K562 (cell line): ENCODE measurements around the gene TIFAB. TPM values are rescaled to one million over a fixed set of nuclear protein-coding genes. Genes with fewer than 3 reads are reported as not detected.
A peak's percentile ranks its signal among the peaks of the same experiment; 100 is the strongest.

Experiments used
- ARID1B ChIP-seq: fragments of 450-650 bp; IDR thresholded peaks from 2 replicates; pipeline ENCODE4 v1.6.1; 2016; ENCODE audit warnings: antibody characterized with exemption, mild to moderate bottlenecking, inconsistent platforms
- ATF4 ChIP-seq: fragments of 450-650 bp; formaldehyde crosslinking; IDR thresholded peaks from 2 replicates; pipeline ENCODE4 v1.4.0; 2022; ENCODE audit warnings: mild to moderate bottlenecking, moderate library complexity
- BRCA1 ChIP-seq, 2 experiments: fragments of 450-650 bp in 1 of 2; sonication (generic) in 1 of 2; formaldehyde crosslinking in 1 of 2; IDR thresholded peaks; 2 replicates each; pipeline versions ENCODE4 v1.5.0 to v1.6.1; 2017 to 2020; ENCODE audit warnings: mild to moderate bottlenecking in 1 of 2, missing genetic modification reagents in 1 of 2
- DMBX1 ChIP-seq: fragments of 250-450 bp; sonication (Bioruptor Pico); IDR thresholded peaks from 2 replicates; pipeline ENCODE4 v1.8.0; 2022; ENCODE audit warnings: inconsistent platforms, mild to moderate bottlenecking, moderate library complexity, borderline replicate concordance
- EP300 ChIP-seq: IDR thresholded peaks from 2 replicates; pipeline ENCODE4 v1.6.1; 2012; ENCODE audit warnings: low read length, improper control_type of control experiment
- ESRRB ChIP-seq: fragments of 250-450 bp; sonication (Bioruptor Pico); IDR thresholded peaks from 2 replicates; pipeline ENCODE4 v1.5.0; 2020; ENCODE audit warnings: mild to moderate bottlenecking, moderate library complexity, borderline replicate concordance
- HDAC8 ChIP-seq: fragments of 450-650 bp; IDR thresholded peaks from 2 replicates; pipeline ENCODE4 v1.6.1; 2016; ENCODE audit warnings: mild to moderate bottlenecking, missing genetic modification characterization, moderate library complexity, missing compliant biosample characterization
- MAX ChIP-seq: sonication (generic); formaldehyde crosslinking; IDR thresholded peaks from 2 replicates; pipeline ENCODE4 v1.9.0; 2022; ENCODE audit warnings: mild to moderate bottlenecking, missing genetic modification reagents
- NR1H2 ChIP-seq: sonication (generic); formaldehyde crosslinking; IDR thresholded peaks from 2 replicates; pipeline ENCODE4 v1.4.0; 2020; ENCODE audit warnings: mild to moderate bottlenecking, missing genetic modification reagents
- NR2C1 ChIP-seq, 2 experiments: fragments of 450-650 bp; IDR thresholded peaks; 2 replicates each; pipeline ENCODE4 v1.6.1; 2017; ENCODE audit warnings: mild to moderate bottlenecking in 2 of 2, antibody characterized with exemption in 1 of 2, inconsistent platforms in 1 of 2, missing compliant biosample characterization in 1 of 2, missing genetic modification characterization in 1 of 2
- POLR2A ChIP-seq: fragments of 450-650 bp; conservative IDR thresholded peaks from 2 replicates; pipeline ENCODE4 v1.6.1; 2016
- RBFOX2 ChIP-seq: fragments of 200-400 bp; formaldehyde crosslinking; IDR thresholded peaks from 2 replicates; pipeline ENCODE4 v1.6.1; 2017; ENCODE audit warnings: low read depth, mild to moderate bottlenecking, low read length, moderate library complexity
- TAL1 ChIP-seq: fragments of 450-650 bp; IDR thresholded peaks from 2 replicates; pipeline ENCODE4 v1.6.1; 2016; ENCODE audit warnings: mild to moderate bottlenecking
- TOE1 ChIP-seq, 2 experiments: fragments of 450-650 bp in 1 of 2; sonication (generic) in 1 of 2; formaldehyde crosslinking in 1 of 2; IDR thresholded peaks; 2 replicates each; pipeline versions ENCODE4 v1.7.1 to v1.8.0; 2016 to 2022; ENCODE audit warnings: borderline replicate concordance in 2 of 2, mild to moderate bottlenecking in 2 of 2, antibody characterized with exemption in 1 of 2, inconsistent platforms in 1 of 2, low read depth in 1 of 2, missing genetic modification reagents in 1 of 2, moderate library complexity in 1 of 2
- YBX1 ChIP-seq: fragments of 450-650 bp; IDR thresholded peaks from 2 replicates; pipeline ENCODE4 v1.7.1; 2016; ENCODE audit warnings: mild to moderate bottlenecking
- ZNF175 ChIP-seq: fragments of 200-800 bp; sonication (Bioruptor generic); IDR thresholded peaks from 2 replicates; pipeline ENCODE4 v1.6.1; 2016; ENCODE audit warnings: low read depth, mild to moderate bottlenecking, missing genetic modification characterization, missing compliant biosample characterization
- ZNF263 ChIP-seq: sonication (generic); formaldehyde crosslinking; IDR thresholded peaks from 2 replicates; pipeline ENCODE4 v1.8.0; 2022; ENCODE audit warnings: mild to moderate bottlenecking, missing genetic modification reagents, borderline replicate concordance
- polyA plus RNA-seq, 8 experiments: library from polyadenylated mRNA; depleted of rRNA in 4 of 8; stranded (reverse) in 5 of 8; unstranded in 3 of 8; fragments of >200 nt; fragmentation: Nextera tagmentation in 2 of 8; fragmentation: Illumina TruSeq in 1 of 8; extraction: Ambion mirVana in 2 of 8; extraction: Trizol in 1 of 8; gene quantifications; 2 replicates each; pipeline versions ENCODE4 v1.2.1 to v1.2.3, GENCODE V29; 2011 to 2014; ENCODE audit warnings: inconsistent platforms in 1 of 8, missing spikeins in 1 of 8
- total RNA-seq, 7 experiments: library from RNA; depleted of rRNA in 6 of 7; stranded (reverse); fragments of >200 nt in 6 of 7; fragmentation: Illumina TruSeq in 2 of 7; extraction: Trizol in 2 of 7; gene quantifications; 2 replicates each; pipeline versions ENCODE4 v1.2.1 to v1.2.3, GENCODE V29; 2011 to 2021; ENCODE audit warnings: low replicate concordance in 1 of 7
- TF ChIP-seq, protein P1 (sequence below): sonication (generic); formaldehyde crosslinking; IDR thresholded peaks from 2 replicates; pipeline ENCODE4 v1.8.0; 2022; ENCODE audit warnings: mild to moderate bottlenecking, missing genetic modification reagents
- TF ChIP-seq, protein P2 (sequence below): IDR thresholded peaks from 2 replicates; pipeline ENCODE4 v1.6.1; 2014; ENCODE audit warnings: antibody characterized with exemption

TIFAB gene
- total and polyA plus RNA-seq, 9 of the 15 experiments (the other 6 are each of a cell fraction or from before 2014, with no cell fraction given): not detected

GRCh38 chr5:135456238-135457099 is 4.3 kb upstream of the TIFAB start (continued):
- TF ChIP-seq, protein P1, sequence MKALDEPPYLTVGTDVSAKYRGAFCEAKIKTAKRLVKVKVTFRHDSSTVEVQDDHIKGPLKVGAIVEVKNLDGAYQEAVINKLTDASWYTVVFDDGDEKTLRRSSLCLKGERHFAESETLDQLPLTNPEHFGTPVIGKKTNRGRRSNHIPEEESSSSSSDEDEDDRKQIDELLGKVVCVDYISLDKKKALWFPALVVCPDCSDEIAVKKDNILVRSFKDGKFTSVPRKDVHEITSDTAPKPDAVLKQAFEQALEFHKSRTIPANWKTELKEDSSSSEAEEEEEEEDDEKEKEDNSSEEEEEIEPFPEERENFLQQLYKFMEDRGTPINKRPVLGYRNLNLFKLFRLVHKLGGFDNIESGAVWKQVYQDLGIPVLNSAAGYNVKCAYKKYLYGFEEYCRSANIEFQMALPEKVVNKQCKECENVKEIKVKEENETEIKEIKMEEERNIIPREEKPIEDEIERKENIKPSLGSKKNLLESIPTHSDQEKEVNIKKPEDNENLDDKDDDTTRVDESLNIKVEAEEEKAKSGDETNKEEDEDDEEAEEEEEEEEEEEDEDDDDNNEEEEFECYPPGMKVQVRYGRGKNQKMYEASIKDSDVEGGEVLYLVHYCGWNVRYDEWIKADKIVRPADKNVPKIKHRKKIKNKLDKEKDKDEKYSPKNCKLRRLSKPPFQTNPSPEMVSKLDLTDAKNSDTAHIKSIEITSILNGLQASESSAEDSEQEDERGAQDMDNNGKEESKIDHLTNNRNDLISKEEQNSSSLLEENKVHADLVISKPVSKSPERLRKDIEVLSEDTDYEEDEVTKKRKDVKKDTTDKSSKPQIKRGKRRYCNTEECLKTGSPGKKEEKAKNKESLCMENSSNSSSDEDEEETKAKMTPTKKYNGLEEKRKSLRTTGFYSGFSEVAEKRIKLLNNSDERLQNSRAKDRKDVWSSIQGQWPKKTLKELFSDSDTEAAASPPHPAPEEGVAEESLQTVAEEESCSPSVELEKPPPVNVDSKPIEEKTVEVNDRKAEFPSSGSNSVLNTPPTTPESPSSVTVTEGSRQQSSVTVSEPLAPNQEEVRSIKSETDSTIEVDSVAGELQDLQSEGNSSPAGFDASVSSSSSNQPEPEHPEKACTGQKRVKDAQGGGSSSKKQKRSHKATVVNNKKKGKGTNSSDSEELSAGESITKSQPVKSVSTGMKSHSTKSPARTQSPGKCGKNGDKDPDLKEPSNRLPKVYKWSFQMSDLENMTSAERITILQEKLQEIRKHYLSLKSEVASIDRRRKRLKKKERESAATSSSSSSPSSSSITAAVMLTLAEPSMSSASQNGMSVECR (CRISPR knock-in tag): no peak
- no peak for TF ChIP-seq HDAC8 (tag)
- peak; percentile 32; the same call in 1 of the 2 replicates for TF ChIP-seq ATF4
- TF ChIP-seq ESRRB (CRISPR knock-in tag): no peak
- TF ChIP-seq BRCA1 (IDR thresholded peaks at IDR 0.05): no peak
- TF ChIP-seq BRCA1 (CRISPR knock-in tag; IDR thresholded peaks at IDR 0.05): no peak
- 0 out of 2 replicates have a peak, but pooled peaks have one; percentile 18 for TF ChIP-seq TOE1 (IDR thresholded peaks at IDR 0.05; ENCODE audit: borderline replicate concordance)
- TF ChIP-seq TOE1 (CRISPR knock-in tag; IDR thresholded peaks at IDR 0.05; ENCODE audit: borderline replicate concordance, low read depth): no peak
- TF ChIP-seq YBX1: no peak
- 0 out of 2 replicates have a peak, but pooled peaks have one; percentile 37 for TF ChIP-seq ZNF263 (CRISPR knock-in tag)
- TF ChIP-seq ARID1B: peak; percentile 89
- TF ChIP-seq EP300: peak; percentile 79; the same call in 1 of the 2 replicates
- TF ChIP-seq NR1H2: 0 out of 2 replicates have a peak, but pooled peaks have one; percentile 23
- peak; percentile 52 for TF ChIP-seq RBFOX2
- 0 out of 2 replicates have a peak, but pooled peaks have one; percentile 20 for TF ChIP-seq TAL1
- TF ChIP-seq ZNF175: peak; percentile 52; the same call in 1 of the 2 replicates
- peak; percentile 61; the same call in 1 of the 2 replicates for TF ChIP-seq DMBX1 (CRISPR knock-in tag)
- no peak for TF ChIP-seq NR2C1 (IDR thresholded peaks at IDR 0.05)
- TF ChIP-seq NR2C1 (tag; IDR thresholded peaks at IDR 0.05): 0 out of 2 replicates have a peak, but pooled peaks have one; percentile 44
- TF ChIP-seq MAX (CRISPR knock-in tag): peak; percentile 95
- TF ChIP-seq, protein P2, sequence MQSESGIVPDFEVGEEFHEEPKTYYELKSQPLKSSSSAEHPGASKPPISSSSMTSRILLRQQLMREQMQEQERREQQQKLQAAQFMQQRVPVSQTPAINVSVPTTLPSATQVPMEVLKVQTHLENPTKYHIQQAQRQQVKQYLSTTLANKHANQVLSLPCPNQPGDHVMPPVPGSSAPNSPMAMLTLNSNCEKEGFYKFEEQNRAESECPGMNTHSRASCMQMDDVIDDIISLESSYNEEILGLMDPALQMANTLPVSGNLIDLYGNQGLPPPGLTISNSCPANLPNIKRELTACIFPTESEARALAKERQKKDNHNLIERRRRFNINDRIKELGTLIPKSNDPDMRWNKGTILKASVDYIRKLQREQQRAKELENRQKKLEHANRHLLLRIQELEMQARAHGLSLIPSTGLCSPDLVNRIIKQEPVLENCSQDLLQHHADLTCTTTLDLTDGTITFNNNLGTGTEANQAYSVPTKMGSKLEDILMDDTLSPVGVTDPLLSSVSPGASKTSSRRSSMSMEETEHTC: 0 out of 2 replicates have a peak, but pooled peaks have one; percentile 36
- TF ChIP-seq POLR2A: peak; percentile 67; the same call in 1 of the 2 replicates
